K562 (cell line): ENCODE results near the gene DOCK4. TPM values are rescaled to one million over a fixed set of nuclear protein-coding genes. Genes with fewer than 3 reads are reported as not detected.
A peak's percentile ranks its signal among the peaks of the same experiment; 100 is the strongest.

Source experiments
- ASH1L ChIP-seq: fragments of 450-650 bp; IDR thresholded peaks from 2 replicates; pipeline ENCODE4 v1.6.1; 2018; ENCODE audit warnings: borderline replicate concordance, mild to moderate bottlenecking, low read depth; ENCODE audit not compliant: partially characterized antibody
- CBX2 ChIP-seq: fragments of 200-600 bp; sonication (generic); IDR thresholded peaks from one replicate; pipeline ENCODE4 v1.6.1; 2012; ENCODE audit warnings: mild to moderate bottlenecking, low read length, inconsistent platforms; ENCODE audit not compliant: insufficient read depth, poor library complexity, severe bottlenecking
- FOXA3 ChIP-seq, 2 experiments: fragments of 450-650 bp in 1 of 2; sonication (generic) in 1 of 2; formaldehyde crosslinking; IDR thresholded peaks in 1 of 2; conservative IDR thresholded peaks in 1 of 2; 2 replicates each; pipeline versions ENCODE4 v1.4.0 to v1.8.0; 2020 to 2022; ENCODE audit warnings: mild to moderate bottlenecking in 2 of 2, missing genetic modification reagents in 1 of 2
- FOXM1 ChIP-seq, 2 experiments: fragments of 450-650 bp in 1 of 2; sonication (generic) in 1 of 2; formaldehyde crosslinking in 1 of 2; IDR thresholded peaks; 2 replicates each; pipeline versions ENCODE4 v1.6.1 to v1.9.0; 2017 to 2022; ENCODE audit warnings: low read depth in 2 of 2, mild to moderate bottlenecking in 2 of 2, missing genetic modification reagents in 1 of 2, moderate library complexity in 1 of 2
- RNF2 ChIP-seq: sonication (generic); IDR thresholded peaks from 2 replicates; pipeline ENCODE4 v1.6.1; 2016
- SPI1 ChIP-seq: IDR thresholded peaks from 2 replicates; pipeline ENCODE4 v1.6.1; 2011; ENCODE audit warnings: low read depth, low read length, control low read depth, borderline replicate concordance
- polyA plus RNA-seq, 8 experiments: library from polyadenylated mRNA; depleted of rRNA in 4 of 8; stranded (reverse) in 5 of 8; unstranded in 3 of 8; fragments of >200 nt; fragmentation: Nextera tagmentation in 2 of 8; fragmentation: Illumina TruSeq in 1 of 8; extraction: Ambion mirVana in 2 of 8; extraction: Trizol in 1 of 8; gene quantifications; 2 replicates each; pipeline versions ENCODE4 v1.2.1 to v1.2.3, GENCODE V29; 2011 to 2014; ENCODE audit warnings: inconsistent platforms in 1 of 8, missing spikeins in 1 of 8
- total RNA-seq, 7 experiments: library from RNA; depleted of rRNA in 6 of 7; stranded (reverse); fragments of >200 nt in 6 of 7; fragmentation: Illumina TruSeq in 2 of 7; extraction: Trizol in 2 of 7; gene quantifications; 2 replicates each; pipeline versions ENCODE4 v1.2.1 to v1.2.3, GENCODE V29; 2011 to 2021; ENCODE audit warnings: low replicate concordance in 1 of 7
- TF ChIP-seq, protein P1 (sequence below): fragments of 150-350 bp; IDR thresholded peaks from 2 replicates; pipeline ENCODE4 v1.6.1; 2014; ENCODE audit warnings: low read depth, mild to moderate bottlenecking, low read length, borderline replicate concordance
- TF ChIP-seq, protein P2 (sequence below), 2 experiments: fragments of 450-650 bp; IDR thresholded peaks; 2 replicates each; pipeline ENCODE4 v1.6.1; 2016; ENCODE audit warnings: mild to moderate bottlenecking in 2 of 2, borderline replicate concordance in 1 of 2, low read depth in 1 of 2, moderate library complexity in 1 of 2
- TF ChIP-seq, protein P3 (sequence below): sonication (generic); formaldehyde crosslinking; IDR thresholded peaks from 2 replicates; pipeline ENCODE4 v1.8.0; 2022; ENCODE audit warnings: missing genetic modification reagents, mild to moderate bottlenecking, borderline replicate concordance
- TF ChIP-seq, protein P4 (sequence below): fragments of 250-450 bp; sonication (Bioruptor Pico); IDR thresholded peaks from 2 replicates; pipeline ENCODE4 v1.8.0; 2022; ENCODE audit warnings: inconsistent platforms, mild to moderate bottlenecking, moderate library complexity, borderline replicate concordance

Gene DOCK4
- total and polyA plus RNA-seq, 9 of the 15 experiments (the other 6 are each of a cell fraction or from before 2014, with no cell fraction given): 0.42 to 5.7 (median 2.3) TPM

DNA sequence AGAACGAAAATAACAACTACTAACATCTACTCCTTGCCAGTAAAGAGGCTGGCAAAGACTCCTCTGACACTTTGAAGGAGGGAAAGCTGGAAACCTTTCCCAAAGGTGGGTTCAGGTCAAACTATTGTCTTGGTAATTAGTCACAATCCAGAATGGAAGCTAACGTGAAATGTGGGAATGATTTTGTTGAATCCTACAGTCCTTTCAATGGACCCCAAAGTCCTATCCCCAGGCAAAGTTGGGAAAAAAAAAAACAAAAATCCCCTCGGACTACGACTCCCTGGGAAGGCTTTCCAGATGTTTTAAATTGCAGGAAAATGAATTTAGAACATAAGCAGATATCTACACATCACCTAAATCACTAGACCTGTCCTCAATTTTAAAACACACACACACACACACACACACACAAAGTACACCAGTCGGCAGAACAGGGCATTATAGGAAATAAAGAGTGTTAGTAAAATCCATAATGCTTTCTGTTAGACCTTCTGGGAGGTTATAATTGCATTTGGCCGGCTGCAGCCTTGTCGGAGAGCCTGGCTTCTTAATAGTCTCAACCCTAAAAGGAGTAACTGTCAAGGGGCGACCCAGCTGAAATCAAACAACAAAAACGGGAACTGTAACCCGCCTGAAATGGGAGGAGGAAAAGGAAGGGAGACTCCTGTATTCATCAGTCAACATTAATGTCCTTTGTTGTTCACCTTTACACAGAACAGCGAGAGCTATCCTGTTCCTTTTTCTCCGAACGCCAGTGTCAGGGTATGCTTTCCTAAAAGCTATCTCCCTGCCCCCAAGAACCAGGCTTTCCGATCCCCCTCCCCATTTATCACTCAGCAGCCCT, 1.5 kb downstream of the DOCK4 start (continued):
- TF ChIP-seq, protein P1, sequence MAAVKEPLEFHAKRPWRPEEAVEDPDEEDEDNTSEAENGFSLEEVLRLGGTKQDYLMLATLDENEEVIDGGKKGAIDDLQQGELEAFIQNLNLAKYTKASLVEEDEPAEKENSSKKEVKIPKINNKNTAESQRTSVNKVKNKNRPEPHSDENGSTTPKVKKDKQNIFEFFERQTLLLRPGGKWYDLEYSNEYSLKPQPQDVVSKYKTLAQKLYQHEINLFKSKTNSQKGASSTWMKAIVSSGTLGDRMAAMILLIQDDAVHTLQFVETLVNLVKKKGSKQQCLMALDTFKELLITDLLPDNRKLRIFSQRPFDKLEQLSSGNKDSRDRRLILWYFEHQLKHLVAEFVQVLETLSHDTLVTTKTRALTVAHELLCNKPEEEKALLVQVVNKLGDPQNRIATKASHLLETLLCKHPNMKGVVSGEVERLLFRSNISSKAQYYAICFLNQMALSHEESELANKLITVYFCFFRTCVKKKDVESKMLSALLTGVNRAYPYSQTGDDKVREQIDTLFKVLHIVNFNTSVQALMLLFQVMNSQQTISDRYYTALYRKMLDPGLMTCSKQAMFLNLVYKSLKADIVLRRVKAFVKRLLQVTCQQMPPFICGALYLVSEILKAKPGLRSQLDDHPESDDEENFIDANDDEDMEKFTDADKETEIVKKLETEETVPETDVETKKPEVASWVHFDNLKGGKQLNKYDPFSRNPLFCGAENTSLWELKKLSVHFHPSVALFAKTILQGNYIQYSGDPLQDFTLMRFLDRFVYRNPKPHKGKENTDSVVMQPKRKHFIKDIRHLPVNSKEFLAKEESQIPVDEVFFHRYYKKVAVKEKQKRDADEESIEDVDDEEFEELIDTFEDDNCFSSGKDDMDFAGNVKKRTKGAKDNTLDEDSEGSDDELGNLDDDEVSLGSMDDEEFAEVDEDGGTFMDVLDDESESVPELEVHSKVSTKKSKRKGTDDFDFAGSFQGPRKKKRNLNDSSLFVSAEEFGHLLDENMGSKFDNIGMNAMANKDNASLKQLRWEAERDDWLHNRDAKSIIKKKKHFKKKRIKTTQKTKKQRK: 0 out of 2 replicates have a peak, but pooled peaks have one; percentile 12
- TF ChIP-seq, protein P2, sequence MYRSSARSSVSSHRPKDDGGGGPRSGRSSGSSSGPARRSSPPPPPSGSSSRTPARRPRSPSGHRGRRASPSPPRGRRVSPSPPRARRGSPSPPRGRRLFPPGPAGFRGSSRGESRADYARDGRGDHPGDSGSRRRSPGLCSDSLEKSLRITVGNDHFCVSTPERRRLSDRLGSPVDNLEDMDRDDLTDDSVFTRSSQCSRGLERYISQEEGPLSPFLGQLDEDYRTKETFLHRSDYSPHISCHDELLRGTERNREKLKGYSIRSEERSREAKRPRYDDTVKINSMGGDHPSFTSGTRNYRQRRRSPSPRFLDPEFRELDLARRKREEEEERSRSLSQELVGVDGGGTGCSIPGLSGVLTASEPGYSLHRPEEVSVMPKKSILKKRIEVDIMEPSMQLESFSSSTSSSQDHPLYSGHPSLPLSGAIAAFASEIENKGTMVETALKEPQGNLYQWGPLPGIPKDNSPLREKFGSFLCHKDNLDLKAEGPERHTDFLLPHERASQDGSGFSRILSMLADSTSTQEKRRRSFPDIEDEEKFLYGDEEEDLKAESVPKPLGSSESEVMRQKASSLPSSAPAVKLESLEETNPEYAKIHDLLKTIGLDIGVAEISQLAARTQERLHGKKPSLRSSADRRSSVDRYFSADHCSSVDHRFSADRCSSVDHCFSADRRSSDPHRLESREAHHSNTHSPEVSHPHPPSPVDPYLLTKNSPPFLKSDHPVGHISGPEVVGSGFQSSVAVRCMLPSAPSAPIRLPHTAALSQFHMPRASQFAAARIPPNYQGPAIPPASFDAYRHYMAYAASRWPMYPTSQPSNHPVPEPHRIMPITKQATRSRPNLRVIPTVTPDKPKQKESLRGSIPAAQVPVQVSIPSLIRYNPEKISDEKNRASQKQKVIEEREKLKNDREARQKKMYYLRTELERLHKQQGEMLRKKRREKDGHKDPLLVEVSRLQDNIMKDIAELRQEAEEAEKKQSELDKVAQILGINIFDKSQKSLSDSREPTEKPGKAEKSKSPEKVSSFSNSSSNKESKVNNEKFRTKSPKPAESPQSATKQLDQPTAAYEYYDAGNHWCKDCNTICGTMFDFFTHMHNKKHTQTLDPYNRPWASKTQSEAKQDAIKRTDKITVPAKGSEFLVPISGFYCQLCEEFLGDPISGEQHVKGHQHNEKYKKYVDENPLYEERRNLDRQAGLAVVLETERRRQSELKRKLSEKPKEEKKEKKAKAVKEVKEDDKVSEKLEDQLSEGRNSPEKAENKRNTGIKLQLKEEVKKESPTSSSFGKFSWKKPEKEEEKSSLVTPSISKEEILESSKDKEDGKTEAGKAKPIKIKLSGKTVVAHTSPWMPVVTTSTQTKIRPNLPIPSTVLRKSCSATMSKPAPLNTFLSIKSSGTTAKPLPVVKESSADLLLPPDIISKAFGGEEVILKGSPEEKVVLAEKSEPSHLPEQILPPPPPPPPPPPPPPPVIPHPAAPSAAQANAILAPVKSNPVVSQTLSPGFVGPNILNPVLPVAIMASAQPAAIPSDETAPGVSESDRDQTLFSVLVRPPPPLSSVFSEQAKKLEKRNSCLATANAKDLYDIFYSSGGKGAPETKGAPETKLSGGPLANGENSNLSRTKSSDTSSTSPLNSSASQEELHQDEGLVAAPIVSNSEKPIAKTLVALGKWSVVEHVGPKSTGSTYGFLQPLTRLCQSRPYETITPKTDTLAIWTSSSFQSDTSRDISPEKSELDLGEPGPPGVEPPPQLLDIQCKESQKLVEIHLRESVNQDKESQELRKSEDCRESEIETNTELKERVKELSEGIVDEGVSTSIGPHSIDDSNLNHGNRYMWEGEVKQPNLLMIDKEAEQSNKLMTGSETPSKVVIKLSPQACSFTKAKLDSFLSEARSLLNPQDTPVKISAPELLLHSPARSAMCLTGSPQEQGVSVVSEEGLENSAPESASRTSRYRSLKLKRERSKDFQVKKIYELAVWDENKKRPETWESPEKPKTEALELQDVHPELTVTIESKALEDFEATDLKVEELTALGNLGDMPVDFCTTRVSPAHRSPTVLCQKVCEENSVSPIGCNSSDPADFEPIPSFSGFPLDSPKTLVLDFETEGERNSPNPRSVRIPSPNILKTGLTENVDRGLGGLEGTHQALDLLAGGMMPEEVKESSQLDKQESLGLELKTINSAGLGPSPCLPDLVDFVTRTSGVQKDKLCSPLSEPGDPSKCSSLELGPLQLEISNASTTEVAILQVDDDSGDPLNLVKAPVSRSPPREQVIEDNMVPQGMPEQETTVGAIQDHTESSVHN (IDR thresholded peaks at IDR 0.05; ENCODE audit: borderline replicate concordance in 1 of 2, low read depth in 1 of 2): no peak
- TF ChIP-seq RNF2: peak; percentile 8; the same call in 1 of the 2 replicates
- TF ChIP-seq CBX2: peak; percentile 91
- no peak for TF ChIP-seq ASH1L
- TF ChIP-seq, protein P3, sequence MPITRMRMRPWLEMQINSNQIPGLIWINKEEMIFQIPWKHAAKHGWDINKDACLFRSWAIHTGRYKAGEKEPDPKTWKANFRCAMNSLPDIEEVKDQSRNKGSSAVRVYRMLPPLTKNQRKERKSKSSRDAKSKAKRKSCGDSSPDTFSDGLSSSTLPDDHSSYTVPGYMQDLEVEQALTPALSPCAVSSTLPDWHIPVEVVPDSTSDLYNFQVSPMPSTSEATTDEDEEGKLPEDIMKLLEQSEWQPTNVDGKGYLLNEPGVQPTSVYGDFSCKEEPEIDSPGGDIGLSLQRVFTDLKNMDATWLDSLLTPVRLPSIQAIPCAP: no peak
- TF ChIP-seq, protein P4, sequence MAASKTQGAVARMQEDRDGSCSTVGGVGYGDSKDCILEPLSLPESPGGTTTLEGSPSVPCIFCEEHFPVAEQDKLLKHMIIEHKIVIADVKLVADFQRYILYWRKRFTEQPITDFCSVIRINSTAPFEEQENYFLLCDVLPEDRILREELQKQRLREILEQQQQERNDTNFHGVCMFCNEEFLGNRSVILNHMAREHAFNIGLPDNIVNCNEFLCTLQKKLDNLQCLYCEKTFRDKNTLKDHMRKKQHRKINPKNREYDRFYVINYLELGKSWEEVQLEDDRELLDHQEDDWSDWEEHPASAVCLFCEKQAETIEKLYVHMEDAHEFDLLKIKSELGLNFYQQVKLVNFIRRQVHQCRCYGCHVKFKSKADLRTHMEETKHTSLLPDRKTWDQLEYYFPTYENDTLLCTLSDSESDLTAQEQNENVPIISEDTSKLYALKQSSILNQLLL (CRISPR knock-in tag): peak; percentile 15; the same call in 1 of the 2 replicates
- peak; percentile 90 for TF ChIP-seq SPI1
- no peak for TF ChIP-seq FOXA3 (CRISPR knock-in tag; conservative IDR thresholded peaks at IDR 0.05 in 1 of 2, IDR thresholded peaks at IDR 0.05 in 1 of 2)
- TF ChIP-seq FOXM1 (IDR thresholded peaks at IDR 0.05; ENCODE audit: low read depth): no peak
- TF ChIP-seq FOXM1 (CRISPR knock-in tag; IDR thresholded peaks at IDR 0.05; ENCODE audit: low read depth): 0 out of 2 replicates have a peak, but pooled peaks have one; percentile 3
